Measurements from ENCODE around the gene WWOX. TPM values are rescaled to one million over a fixed set of nuclear protein-coding genes. Genes with fewer than 3 reads are reported as not detected.

WWOX gene
- total and polyA plus RNA-seq, 2 of the 13 experiments (the other 11 are each of a cell fraction or from before 2014, with no cell fraction given), result 9.1 to 37.4 TPM

DNA sequence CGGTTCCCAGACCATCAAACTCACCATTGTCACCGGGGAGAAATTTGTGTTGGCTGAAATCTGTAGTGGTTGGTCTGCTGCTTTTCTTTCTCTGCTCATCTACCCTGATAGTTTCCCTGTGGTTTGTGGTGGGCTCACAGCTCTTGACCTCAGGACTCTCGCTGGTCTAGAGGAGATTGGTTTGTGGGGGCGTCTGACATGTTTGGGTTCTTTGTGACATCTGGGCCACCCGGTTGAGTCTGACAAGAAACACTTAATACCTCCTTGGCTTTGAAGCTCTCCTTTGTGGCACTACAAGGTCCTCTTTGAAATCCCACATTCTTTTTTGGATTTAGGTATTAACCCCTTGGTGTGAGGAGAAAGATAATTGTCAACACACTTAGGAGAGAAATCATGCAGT, 662.0 kb downstream of the WWOX start:
- FAIRE-seq, result no peak
- POLR2A ChIA-PET, result interaction anchor here (1.5 kb wide), 1 partner anchor 56 kb away, joined by 3 read pairs; no protein-coding TSS in a partner anchor

DNA sequence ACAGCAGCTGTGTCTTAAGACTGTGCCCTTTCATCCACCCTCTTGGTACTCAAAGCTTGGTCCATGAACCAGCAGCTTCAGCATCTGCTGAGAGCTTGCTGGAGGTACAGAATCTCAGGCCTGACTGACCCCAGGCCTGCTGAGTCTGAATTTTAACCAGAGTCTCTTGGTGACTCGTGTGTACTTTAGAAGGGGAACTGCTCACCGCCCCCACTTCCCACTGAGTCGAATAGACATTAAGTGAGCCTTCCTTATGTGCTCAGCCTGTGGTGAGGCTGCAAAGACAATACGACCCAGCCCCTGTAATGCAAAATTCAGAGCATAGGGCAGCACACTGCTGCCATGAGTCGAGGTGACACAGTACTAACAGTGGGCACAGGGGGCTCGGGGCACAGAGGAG, 662.8 kb downstream of the WWOX start:
- CTCF ChIA-PET (ENCODE audit: low intra/inter-chr PET ratio, low total read pairs), result no interaction called here

More for the DNA sequence above, 662.0 kb downstream of the WWOX start:
- ATAC-seq, result no peak
- CTCF ChIA-PET (ENCODE audit: low intra/inter-chr PET ratio, low total read pairs), result no interaction called here
- H2AFZ ChIP-seq (ENCODE audit: low read length), result no peak overlapping the region
- TF ChIP-seq ZBTB26 (CRISPR knock-in tag; IDR thresholded peaks at IDR 0.05; ENCODE audit: borderline replicate concordance) (no peak), ZNF232 (CRISPR knock-in tag; IDR thresholded peaks at IDR 0.05; ENCODE audit: borderline replicate concordance) (no peak)
- 87% methylated on average over 5 of the region's 5 CpGs for WGBS (ENCODE audit: low lambda C conversion rate)
- intact Hi-C loops (cut with micrococcal nuclease; ENCODE audit: unreplicated experiment) (no loop called here), in situ Hi-C loops (cut with HindIII; ENCODE audit: extremely low pct_ligation_motif_present, low pct_unique_long_range_greater_than_20kb) (loop anchor here (10.0 to 25.0 kb wide), 2 partner anchors 527 to 649 kb away; no protein-coding TSS in a partner anchor)
- no peaks in the 10 kb centered on the region for H3K79me2 ChIP-seq (ENCODE audit: insufficient read depth, low read length)
- DNase-seq (ENCODE audit: low spot score), result no peak
- no peaks in the 10 kb centered on the region for H3K27me3 ChIP-seq (ENCODE audit: control insufficient read depth in 1 of 2, insufficient read depth in 2 of 2, low read length in 2 of 2)
- no peaks in the 10 kb centered on the region for H3K9me3 ChIP-seq (ENCODE audit: low read length)
- H3K4me2 ChIP-seq (ENCODE audit: low read depth, low read length), result no peak overlapping the region
- H3K4me1 ChIP-seq (ENCODE audit: insufficient read depth, low read length), result peaks cover 35% of the 10 kb centered on the region
- no peaks in the 10 kb centered on the region for H4K20me1 ChIP-seq (ENCODE audit: insufficient read depth, low read length)
- H3K9ac ChIP-seq (ENCODE audit: insufficient read depth, low read depth, low read length), result no peak overlapping the region
- BruUV-seq (replicated peaks), result no TSS peak
- no peak overlapping the region for H3K4me3 ChIP-seq (replicated peaks in 1 of 3; ENCODE audit: insufficient read depth in 1 of 3, low read depth in 2 of 3, low read length in 3 of 3)
- H3K36me3 ChIP-seq (replicated peaks in 1 of 2; ENCODE audit: control insufficient read depth in 1 of 2, insufficient read depth in 2 of 2, low read length in 2 of 2), result no peaks in the 10 kb centered on the region
- H3K27ac ChIP-seq (ENCODE audit: extremely low read length, insufficient read depth, low read length), result no peak overlapping the region

More for the DNA sequence above, 662.8 kb downstream of the WWOX start:
- peaks cover 28% of the 10 kb centered on the region for H3K4me1 ChIP-seq (ENCODE audit: insufficient read depth, low read length)
- WGBS (ENCODE audit: low lambda C conversion rate), result 60% methylated on average over 6 of the region's 6 CpGs
- DNase-seq (ENCODE audit: low spot score) (no peak), ATAC-seq (peak; percentile 59), FAIRE-seq (no peak)
- POLR2A ChIA-PET, result interaction anchor here (1.5 kb wide), 1 partner anchor 57 kb away, joined by 3 read pairs; no protein-coding TSS in a partner anchor
- no peaks in the 10 kb centered on the region for H3K27me3 ChIP-seq (ENCODE audit: control insufficient read depth in 1 of 2, insufficient read depth in 2 of 2, low read length in 2 of 2)
- TF ChIP-seq ZC3H13 (CRISPR knock-in tag; IDR thresholded peaks at IDR 0.05) (no peak), FOSL2 (CRISPR knock-in tag; IDR thresholded peaks at IDR 0.05) (0 out of 2 replicates have a peak, but pooled peaks have one; percentile 29), ZNF687 (CRISPR knock-in tag; IDR thresholded peaks at IDR 0.05) (0 out of 2 replicates have a peak, but pooled peaks have one; percentile 13)
- H2AFZ ChIP-seq (ENCODE audit: low read length), result no peak overlapping the region
- no peak overlapping the region for H3K4me3 ChIP-seq (replicated peaks in 1 of 3; ENCODE audit: insufficient read depth in 1 of 3, low read depth in 2 of 3, low read length in 3 of 3)
- no peak overlapping the region for H3K4me2 ChIP-seq (ENCODE audit: low read depth, low read length)
- H3K79me2 ChIP-seq (ENCODE audit: insufficient read depth, low read length), result no peaks in the 10 kb centered on the region
- in situ Hi-C loops (cut with HindIII; ENCODE audit: extremely low pct_ligation_motif_present, low pct_unique_long_range_greater_than_20kb) (loop anchor here (10.0 to 25.0 kb wide), 2 partner anchors 527 to 650 kb away; no protein-coding TSS in a partner anchor), intact Hi-C loops (cut with micrococcal nuclease; ENCODE audit: unreplicated experiment) (no loop called here)
- H4K20me1 ChIP-seq (ENCODE audit: insufficient read depth, low read length), result no peaks in the 10 kb centered on the region
- BruUV-seq (replicated peaks), result no TSS peak
- H3K9ac ChIP-seq (ENCODE audit: insufficient read depth, low read depth, low read length), result no peak overlapping the region
- no peaks in the 10 kb centered on the region for H3K36me3 ChIP-seq (replicated peaks in 1 of 2; ENCODE audit: control insufficient read depth in 1 of 2, insufficient read depth in 2 of 2, low read length in 2 of 2)
- no peaks in the 10 kb centered on the region for H3K9me3 ChIP-seq (ENCODE audit: low read length)
- no peak overlapping the region for H3K27ac ChIP-seq (ENCODE audit: extremely low read length, insufficient read depth, low read length)
